ENCODE measurements around the gene KCNS1. TPM values are rescaled to one million over a fixed set of nuclear protein-coding genes. Genes with fewer than 3 reads are reported as not detected.

Gene KCNS1
- total RNA-seq, 1 donor from 2014 or later, result 0.14 TPM

- no peak for TF ChIP-seq CTCF (IDR thresholded peaks at IDR 0.05; ENCODE audit: borderline replicate concordance)
- Histone ChIP-seq H3K36me3 (no peaks in the 10 kb centered on the region), H3K27ac (replicated peaks) (no peak overlapping the region), H3K27me3 (ENCODE audit: low read depth) (peaks cover 87% of the 10 kb centered on the region), H3K9me3 (replicated peaks) (no peaks in the 10 kb centered on the region), H3K4me3 (no peak overlapping the region), H3K4me1 (no peaks in the 10 kb centered on the region)
- intact Hi-C loops (cut with micrococcal nuclease), result no loop called here
- no peak for DNase-seq
Observed at GRCh38 chr20:45113865-45114264, 12.9 kb upstream of the KCNS1 start.

DNA sequence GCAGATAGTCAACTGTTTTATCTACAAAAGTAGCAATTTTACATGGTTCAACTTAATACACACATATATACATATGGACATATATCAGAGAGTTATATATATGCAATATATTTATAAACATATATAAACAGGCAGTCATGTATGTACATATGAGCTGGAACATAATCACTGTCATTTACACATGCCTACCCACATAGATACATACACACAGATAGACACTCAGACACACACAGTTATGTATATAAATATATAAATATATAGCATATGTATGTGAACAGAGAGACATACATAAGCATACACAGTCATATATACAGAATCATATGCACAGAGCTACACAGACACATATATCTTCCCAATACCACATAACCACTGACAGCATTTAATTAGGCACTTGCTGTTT lies 11.8 kb upstream of the KCNS1 start:
- Histone ChIP-seq H3K27me3 (ENCODE audit: low read depth) (peaks cover 87% of the 10 kb centered on the region), H3K36me3 (no peaks in the 10 kb centered on the region), H3K27ac (replicated peaks) (no peak overlapping the region), H3K4me3 (no peak overlapping the region), H3K9me3 (replicated peaks) (no peaks in the 10 kb centered on the region), H3K4me1 (no peaks in the 10 kb centered on the region)
- DNase-seq, result no peak
- no peak for TF ChIP-seq CTCF (IDR thresholded peaks at IDR 0.05; ENCODE audit: borderline replicate concordance)
- intact Hi-C loops (cut with micrococcal nuclease), result no loop called here

DNA sequence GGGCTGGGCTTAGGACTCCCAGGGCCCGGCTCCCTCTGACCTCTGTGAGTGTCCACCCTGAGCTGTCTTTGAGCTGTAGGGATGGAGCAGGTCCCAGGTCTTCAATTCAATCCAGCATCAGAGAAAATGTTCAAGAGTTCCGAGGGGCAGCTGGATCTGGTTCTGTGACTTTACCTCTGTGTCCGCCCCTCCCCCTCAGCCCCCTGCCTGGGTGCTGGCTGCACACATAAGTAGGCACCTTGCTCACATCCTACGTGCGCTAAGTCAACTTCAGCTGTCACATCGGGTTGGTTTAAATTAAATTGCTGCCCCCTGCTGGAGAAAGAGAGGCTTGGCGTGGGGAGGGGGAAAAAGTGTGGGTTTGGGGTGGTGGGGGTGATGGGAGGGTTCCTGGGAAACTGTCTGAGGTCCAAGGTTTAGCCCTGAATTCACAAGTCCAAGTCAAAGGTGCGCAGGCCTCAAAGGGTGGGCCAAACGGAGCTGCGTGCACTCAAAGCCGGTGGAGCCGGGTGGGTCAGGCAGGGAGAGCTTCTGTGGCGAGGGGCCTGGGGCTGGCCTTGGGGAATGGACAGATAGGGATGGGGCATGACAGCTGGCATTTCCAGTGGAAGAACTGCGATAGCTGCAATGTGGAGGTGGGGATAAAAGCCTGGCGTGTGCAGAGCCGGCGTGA lies 11.0 kb upstream of the KCNS1 start:
- Histone ChIP-seq H3K27me3 (ENCODE audit: low read depth) (peaks cover 86% of the 10 kb centered on the region), H3K9me3 (replicated peaks) (no peaks in the 10 kb centered on the region), H3K4me1 (no peaks in the 10 kb centered on the region), H3K4me3 (no peak overlapping the region), H3K36me3 (no peaks in the 10 kb centered on the region), H3K27ac (replicated peaks) (no peak overlapping the region)
- intact Hi-C loops (cut with micrococcal nuclease), result no loop called here
- TF ChIP-seq CTCF (IDR thresholded peaks at IDR 0.05; ENCODE audit: borderline replicate concordance), result peak; percentile 57
- DNase-seq, result no peak

GRCh38 chr20:45111285-45111684 lies 10.4 kb upstream of the KCNS1 start:
- TF ChIP-seq CTCF (IDR thresholded peaks at IDR 0.05; ENCODE audit: borderline replicate concordance), result no peak
- peaks cover 81% of the 10 kb centered on the region for H3K27me3 ChIP-seq (ENCODE audit: low read depth)
- no peak for DNase-seq
- H3K9me3 ChIP-seq (replicated peaks), result no peaks in the 10 kb centered on the region
- no peak overlapping the region for H3K27ac ChIP-seq (replicated peaks)
- H3K4me3 ChIP-seq, result no peak overlapping the region
- no peaks in the 10 kb centered on the region for H3K36me3 ChIP-seq
- intact Hi-C loops (cut with micrococcal nuclease), result no loop called here
- no peaks in the 10 kb centered on the region for H3K4me1 ChIP-seq

DNA sequence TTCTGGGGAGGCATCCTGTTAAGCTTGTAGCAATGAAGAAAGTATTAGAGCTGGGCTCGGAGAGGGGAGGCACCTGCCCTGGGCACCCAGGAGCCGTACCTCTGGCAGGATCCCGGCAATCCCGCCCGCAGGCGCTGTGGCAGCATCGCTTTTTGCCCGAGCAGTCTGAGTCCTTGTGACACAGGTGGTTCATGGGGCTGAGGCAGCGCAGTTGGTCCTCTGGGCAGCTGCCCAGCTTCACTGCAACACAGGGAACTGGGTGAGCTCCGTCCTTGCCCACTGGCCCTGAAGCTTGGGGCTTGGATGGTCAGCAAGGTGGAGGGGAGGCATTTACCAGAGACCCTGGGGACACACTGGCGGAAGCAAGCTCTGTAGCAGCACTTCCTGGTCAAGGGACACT lies 9.4 kb upstream of the KCNS1 start:
- TF ChIP-seq CTCF (IDR thresholded peaks at IDR 0.05; ENCODE audit: borderline replicate concordance), result no peak
- H3K27me3 ChIP-seq (ENCODE audit: low read depth), result peaks cover 77% of the 10 kb centered on the region
- intact Hi-C loops (cut with micrococcal nuclease), result no loop called here
- no peaks in the 10 kb centered on the region for H3K4me1 ChIP-seq
- no peak overlapping the region for H3K4me3 ChIP-seq
- DNase-seq, result no peak
- no peaks in the 10 kb centered on the region for H3K9me3 ChIP-seq (replicated peaks)
- no peaks in the 10 kb centered on the region for H3K36me3 ChIP-seq
- H3K27ac ChIP-seq (replicated peaks), result no peak overlapping the region

All from left ventricle myocardium inferior (tissue), 1 donor.